D721Med (cell line): ENCODE data around the gene GLIS1.

ENCODE experiments used
- DNase-seq: peaks from one replicate; pipeline ENCODE4 v3.0.0; 2011; ENCODE audit warnings: low spot score; ENCODE audit not compliant: insufficient read length
- FAIRE-seq: peaks from 2 replicates; lab custom pipeline; 2011; peaks lifted over from hg19 to GRCh38; lab: Jason Lieb, UNC
- CTCF ChIP-seq: IDR thresholded peaks from 2 replicates; pipeline ENCODE4 v1.5.1; 2012; ENCODE audit warnings: mild to moderate bottlenecking, control low read depth; ENCODE audit not compliant: insufficient read depth; ENCODE audit errors: missing control alignments

Gene GLIS1

GRCh38 chr1:53712276-53712675 is 26.7 kb downstream of the GLIS1 start:
- FAIRE-seq (no peak), DNase-seq (no peak)
- no peak for TF ChIP-seq CTCF

- DNase-seq = no peak
- no peak for TF ChIP-seq CTCF
- no peak for FAIRE-seq
These were observed 28.4 kb downstream of the GLIS1 start for GRCh38 chr1:53710584-53710983.

- TF ChIP-seq CTCF = no peak
- FAIRE-seq = no peak
These were observed 30.3 kb downstream of the GLIS1 start for GRCh38 chr1:53708687-53709086.

GRCh38 chr1:53706356-53706755 is 32.6 kb downstream of the GLIS1 start:
- FAIRE-seq = no peak
- no peak for TF ChIP-seq CTCF
- no peak for DNase-seq

More at GRCh38 chr1:53708687-53709086, 30.3 kb downstream of the GLIS1 start:
- no peak for DNase-seq

GRCh38 chr1:53705446-53706096 is 33.4 kb downstream of the GLIS1 start:
- no peak for TF ChIP-seq CTCF
- no peak for FAIRE-seq

GRCh38 chr1:53704804-53705445 is 34.0 kb downstream of the GLIS1 start:
- FAIRE-seq = no peak
- TF ChIP-seq CTCF = no peak
- no peak for DNase-seq

More at GRCh38 chr1:53705446-53706096, 33.4 kb downstream of the GLIS1 start:
- DNase-seq = peak; percentile 70

GRCh38 chr1:53704304-53704703 is 34.7 kb downstream of the GLIS1 start:
- DNase-seq (no peak), FAIRE-seq (no peak)
- no peak for TF ChIP-seq CTCF
